ENCODE results near the gene ALOX15.
"Not testable (repeated sequence)": the region's sequence is repeated elsewhere in the genome, so short reads cannot be mapped to it uniquely, and the experiment has no call there.

The ALOX15 gene

GRCh38 chr17:4610656-4611055, 30.8 kb downstream of the ALOX15 start:
- DNase-seq: no peak

DNA sequence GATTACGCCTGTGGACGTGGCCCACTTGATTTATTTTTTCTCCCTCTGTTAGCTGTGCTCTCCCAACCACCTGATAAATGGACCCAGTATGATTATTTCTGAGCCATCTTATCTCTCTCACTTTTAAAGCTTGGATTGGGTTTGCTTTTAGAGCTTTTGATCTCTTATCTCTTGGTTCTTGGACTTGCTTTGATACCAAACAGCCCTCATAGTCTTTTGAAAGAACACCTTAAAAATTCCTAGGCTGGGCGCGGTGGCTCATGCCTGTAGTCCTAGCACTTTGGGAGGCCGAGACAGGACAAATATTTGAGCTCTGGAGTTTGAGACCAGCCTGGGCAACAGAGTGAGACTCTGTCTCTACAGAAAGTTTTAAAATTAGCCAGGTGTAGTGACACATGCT, 31.3 kb downstream of the ALOX15 start:
- no peak for DNase-seq

DNA sequence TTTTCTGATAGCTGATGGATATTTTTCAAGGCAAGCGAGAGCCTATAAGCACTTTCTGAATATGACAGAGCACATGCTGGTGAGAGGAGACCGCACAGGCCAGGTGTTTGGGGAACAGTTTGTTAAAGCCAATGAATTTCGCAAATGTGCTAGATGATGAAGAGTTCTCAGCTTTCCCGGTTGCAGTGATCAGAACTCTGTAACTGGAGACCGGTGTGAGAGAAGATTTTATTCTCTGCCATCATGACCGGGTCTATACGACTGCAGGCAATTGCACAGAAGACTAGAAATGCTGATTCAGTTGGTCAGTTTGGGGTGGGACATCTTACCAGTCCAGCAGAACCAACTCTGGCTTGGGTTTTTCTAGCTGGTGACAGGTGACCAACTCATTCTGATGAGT, 31.7 kb downstream of the ALOX15 start:
- DNase-seq: no peak

GRCh38 chr17:4607773-4608187, 33.7 kb downstream of the ALOX15 start:
- DNase-seq: no peak

DNA sequence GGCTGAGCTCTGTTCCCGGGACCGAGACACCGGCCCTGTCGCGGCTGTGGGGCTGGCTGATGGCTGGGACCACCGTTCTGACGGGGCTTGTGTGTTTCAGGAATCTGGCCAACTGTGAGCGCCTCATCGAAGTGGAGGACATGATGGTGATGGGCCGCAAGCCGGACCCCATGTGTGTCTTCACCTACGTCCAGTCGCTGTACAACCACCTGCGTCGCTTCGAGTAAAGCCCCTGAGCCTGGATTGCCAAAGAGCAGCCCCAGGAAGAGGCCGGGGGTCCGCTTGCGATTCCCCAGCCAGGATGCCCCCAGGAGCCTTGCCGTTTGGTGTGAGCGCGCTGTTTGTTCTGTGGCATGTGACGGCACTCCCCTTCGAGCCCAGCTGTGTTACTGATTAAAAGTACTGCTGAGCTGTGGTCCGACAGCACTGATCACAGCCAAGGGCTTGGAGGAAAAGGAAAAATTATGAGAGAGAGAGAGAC, 34.2 kb downstream of the ALOX15 start:
- DNase-seq: no peak

GRCh38 chr17:4605826-4606225, 35.7 kb downstream of the ALOX15 start:
- no peak for DNase-seq

GRCh38 chr17:4604736-4605135, 36.7 kb downstream of the ALOX15 start:
- DNase-seq: not testable (repeated sequence)

- no peak for DNase-seq
Observed at GRCh38 chr17:4604111-4604644, 37.3 kb downstream of the ALOX15 start.

GRCh38 chr17:4602041-4602440, 39.4 kb downstream of the ALOX15 start:
- no peak for DNase-seq

DNA sequence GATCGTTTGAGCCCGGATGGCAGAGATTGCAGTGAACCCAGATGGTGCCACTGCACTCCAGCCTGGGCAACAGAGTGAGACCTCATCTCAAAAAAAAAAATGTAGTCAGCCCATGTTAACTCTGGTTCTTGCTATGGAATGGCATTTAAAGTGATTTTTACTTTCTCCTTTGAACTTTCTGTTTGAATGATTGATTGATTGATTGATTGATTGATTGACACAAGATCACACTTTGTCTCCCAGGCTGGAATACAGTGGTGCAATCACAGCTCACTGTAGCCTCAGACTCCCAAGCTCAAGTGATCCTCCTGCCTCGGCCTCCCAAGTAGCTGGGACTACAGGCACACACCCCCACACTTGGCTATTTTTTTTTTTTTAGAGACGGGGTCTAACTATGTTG, 40.2 kb downstream of the ALOX15 start:
- DNase-seq: no peak

DNA sequence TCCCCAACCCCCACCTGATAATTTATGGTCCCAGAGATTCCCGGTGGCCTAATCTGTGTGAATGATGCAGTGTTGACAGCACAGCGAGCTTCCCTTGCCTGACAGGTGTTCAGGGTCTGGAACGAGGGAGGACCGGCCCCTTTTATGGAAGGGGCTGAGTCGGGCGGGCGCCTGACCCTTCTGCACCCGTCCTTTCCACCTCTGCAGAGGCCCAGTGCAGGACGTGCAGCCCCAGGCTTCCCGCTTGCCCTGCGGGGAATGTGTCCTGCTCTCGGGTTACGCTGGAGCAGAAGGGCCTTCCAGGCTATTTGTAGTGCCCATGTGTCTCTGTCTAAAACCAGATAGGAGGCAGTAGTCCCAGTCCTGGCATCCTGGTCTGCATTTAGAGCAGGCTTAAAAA, 40.9 kb downstream of the ALOX15 start:
- no peak for DNase-seq

GRCh38 chr17:4599505-4600281, 41.8 kb downstream of the ALOX15 start:
- DNase-seq: no peak

DNA sequence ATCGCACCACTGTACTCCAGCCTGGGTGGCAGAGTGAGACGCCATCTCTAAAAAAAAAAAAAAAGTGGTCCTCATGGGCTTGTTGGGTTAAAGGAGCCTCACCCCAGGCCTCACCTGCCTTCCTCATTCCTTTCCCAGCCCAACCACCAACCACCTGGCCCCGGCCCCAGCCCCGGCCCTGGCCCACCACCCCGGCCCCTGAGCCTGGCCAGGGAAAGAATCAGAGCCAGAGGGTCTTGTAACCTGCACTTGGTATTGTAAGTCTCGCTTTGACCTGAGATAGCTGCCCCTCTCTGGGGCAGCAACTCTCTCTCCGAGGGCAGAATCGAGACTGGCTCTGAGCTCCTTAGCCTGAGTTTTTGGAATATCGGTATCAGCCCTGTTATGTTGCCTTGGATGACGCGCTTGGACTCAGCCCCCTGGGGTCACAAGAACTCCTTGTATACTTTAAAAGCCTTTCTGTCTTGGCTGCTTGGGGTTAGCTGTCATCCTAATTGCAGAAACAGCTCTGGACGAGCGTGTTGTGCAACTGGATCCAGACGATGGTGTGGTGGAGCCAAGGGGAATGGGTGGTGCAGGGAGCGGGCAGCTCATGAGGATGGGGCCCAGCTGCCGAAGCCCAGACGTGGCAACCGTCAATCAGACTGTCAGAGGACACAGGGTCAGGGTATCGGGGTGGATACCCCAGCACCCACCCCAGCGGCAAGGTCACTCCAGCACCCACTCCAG, 42.5 kb downstream of the ALOX15 start:
- no peak for DNase-seq

DNA sequence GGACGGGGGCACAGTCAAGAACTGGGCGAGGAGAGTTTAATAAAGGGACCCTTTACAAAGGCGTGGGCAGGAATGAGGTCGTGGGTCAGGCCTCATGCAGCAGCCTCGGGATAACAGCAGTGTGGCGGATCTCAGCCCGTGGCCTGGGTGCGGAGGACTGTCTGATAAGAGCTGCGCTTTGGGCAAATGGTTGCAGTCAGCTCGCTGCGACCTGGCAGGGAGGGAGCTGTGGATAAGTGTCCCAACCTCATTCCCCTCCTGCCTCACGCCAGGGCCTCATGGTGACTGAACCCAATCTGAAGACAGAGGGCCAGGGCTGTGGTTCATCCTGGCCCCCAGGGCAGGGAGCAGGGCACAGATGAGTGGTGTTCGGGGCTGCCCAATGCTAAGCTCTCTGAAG, 43.5 kb downstream of the ALOX15 start:
- DNase-seq: no peak

GRCh38 chr17:4596636-4597380, 44.7 kb downstream of the ALOX15 start:
- no peak for DNase-seq

DNA sequence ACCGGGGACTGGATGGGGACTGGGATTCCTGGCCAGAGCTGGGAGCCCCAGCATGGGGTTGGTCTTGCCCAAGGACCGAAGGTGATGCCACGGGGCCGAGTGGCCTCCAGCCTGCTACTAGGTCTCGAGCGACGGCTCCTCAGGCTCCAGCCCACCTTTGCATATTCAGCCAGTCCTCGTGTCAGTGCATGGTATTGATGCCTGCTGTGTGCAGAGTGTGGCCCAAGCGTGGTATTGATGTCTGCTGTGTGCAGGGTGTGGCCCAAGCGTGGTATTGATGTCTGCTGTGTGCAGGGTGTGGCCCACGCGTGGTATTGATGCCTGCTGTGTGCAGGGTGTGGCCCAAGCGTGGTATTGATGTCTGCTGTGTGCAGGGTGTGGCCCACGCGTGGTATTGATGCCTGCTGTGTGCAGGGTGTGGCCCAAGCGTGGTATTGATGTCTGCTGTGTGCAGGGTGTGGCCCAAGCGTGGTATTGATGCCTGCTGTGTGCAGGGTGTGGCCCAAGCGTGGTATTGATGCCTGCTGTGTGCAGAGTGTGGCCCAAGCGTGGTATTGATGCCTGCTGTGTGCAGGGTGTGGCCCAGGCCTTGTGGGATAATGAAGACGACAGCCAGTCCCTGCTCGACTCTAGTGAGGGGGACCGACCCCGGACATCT, 45.7 kb downstream of the ALOX15 start:
- DNase-seq: not testable (repeated sequence)

- peak; percentile 19 to 44 for DNase-seq
Observed at GRCh38 chr17:4594931-4595684, 46.4 kb downstream of the ALOX15 start.

DNA sequence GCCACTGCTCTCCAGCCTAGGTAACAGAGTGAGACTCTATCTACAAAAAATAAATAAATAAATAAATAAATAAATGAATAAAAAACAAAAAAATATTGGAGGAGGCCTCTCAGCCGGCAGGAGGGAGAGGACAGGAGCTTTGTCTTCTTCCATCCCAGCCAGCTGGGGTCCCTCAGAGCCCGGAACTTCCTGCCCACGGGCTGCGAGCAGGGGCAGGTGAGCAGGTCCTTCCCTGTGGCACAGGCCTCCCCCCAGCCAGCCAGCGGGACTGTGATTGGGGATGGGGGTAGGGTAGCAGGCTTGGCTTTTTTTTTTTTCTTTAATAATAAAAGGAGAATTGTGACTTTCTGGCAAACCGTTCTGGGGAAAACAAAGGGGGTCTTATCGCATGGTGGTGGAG, 47.1 kb downstream of the ALOX15 start:
- no peak for DNase-seq

- no peak for DNase-seq
Observed at GRCh38 chr17:4593021-4593421, 48.5 kb downstream of the ALOX15 start.

GRCh38 chr17:4592240-4593005, 49.1 kb downstream of the ALOX15 start:
- no peak for DNase-seq

GRCh38 chr17:4591529-4591928, 49.9 kb downstream of the ALOX15 start:
- no peak for DNase-seq
